NK-92 (cell line): Measurements from ENCODE around the gene KRTAP27-1.

Source experiments
- DNase-seq: peaks from one replicate; lab custom pipeline; 2025; ENCODE audit not compliant: unreplicated experiment; lab: John Stamatoyannopoulos, UW

Gene KRTAP27-1, protein sequence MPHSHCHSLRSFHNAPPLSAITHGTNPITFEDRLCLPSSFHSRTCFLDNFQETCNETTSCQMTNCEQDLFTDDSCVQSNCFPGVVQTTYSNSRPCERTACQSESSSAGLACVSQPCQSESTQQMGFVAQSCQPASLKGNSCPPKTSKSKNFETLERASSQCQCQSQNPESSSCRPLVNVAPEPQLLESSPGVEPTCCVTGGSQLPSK

DNA sequence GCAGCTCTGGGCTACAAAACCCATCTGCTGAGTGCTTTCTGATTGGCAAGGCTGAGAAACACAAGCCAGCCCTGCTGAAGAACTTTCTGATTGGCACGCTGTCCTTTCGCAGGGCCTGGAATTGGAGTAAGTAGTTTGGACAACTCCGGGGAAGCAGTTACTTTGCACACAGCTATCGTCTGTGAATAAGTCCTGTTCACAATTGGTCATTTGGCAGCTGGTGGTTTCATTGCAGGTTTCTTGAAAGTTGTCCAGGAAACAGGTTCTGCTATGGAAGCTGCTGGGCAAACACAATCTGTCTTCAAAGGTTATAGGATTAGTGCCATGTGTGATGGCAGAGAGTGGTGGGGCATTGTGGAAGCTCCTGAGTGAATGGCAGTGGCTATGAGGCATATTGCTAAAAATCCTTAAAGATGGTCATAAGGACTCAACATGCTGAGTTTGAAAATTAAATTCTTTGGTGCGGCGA lies at the start of gene KRTAP27-1:
TSS of gene KRTAP27-1 (minus strand) at position 419 of the 469 bp plus-strand sequence. CDS start at position 393, 26 bp downstream.
- no peak for DNase-seq

DNA sequence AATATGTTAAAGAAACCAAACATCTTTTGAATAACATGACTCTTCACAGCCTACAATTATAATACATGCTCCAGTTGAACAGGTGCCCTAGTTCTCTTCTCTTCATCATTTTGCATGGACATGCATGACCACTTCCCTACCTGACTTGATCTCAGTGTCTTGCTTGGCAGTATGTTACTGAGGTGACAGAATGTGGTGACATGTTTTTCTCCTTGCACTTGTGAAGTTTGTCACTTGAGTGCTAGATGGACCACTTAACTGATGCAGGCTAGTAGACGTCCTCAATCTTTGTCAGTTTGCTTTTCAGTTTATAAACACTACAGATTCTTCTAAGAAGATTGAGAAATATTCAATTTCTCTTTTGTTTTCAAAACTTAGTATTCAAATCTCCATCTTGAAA lies 44.7 kb upstream of the KRTAP27-1 start:
- DNase-seq, result no peak

DNA sequence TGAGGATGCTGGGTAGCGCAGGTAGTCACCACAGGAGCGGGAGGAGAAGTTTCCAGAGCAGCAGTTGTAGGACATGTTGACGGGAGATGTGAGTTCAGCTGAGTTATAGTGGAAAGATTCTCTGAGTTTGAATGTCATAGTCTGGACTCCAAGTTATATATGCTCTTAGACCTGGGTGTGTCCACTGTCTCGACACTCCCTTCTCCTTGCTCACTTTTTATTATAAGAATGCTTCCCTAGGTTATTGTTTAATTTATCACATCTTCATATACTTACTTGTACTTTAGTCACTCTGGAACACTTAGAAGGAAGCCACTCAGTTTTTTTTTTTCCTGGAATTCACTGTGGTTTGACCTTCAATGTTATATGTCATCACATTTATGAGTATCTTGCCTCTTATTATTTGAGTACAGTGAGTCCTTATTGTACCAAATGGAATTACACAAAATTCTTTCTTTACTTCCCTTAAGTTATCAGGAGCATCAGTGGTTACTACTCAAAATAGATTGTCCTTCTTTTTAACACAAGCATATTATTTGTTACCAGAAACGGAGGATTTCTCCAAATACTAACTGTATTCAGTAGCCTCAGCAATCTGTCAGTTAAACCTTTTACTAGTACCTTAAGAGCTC lies 34.8 kb upstream of the KRTAP27-1 start, which contains the start of gene KRTAP13-2:
TSS of gene KRTAP13-2 (minus strand) at position 133 of the 632 bp plus-strand sequence. CDS start at position 75, 58 bp downstream.
- DNase-seq, result no peak

DNA sequence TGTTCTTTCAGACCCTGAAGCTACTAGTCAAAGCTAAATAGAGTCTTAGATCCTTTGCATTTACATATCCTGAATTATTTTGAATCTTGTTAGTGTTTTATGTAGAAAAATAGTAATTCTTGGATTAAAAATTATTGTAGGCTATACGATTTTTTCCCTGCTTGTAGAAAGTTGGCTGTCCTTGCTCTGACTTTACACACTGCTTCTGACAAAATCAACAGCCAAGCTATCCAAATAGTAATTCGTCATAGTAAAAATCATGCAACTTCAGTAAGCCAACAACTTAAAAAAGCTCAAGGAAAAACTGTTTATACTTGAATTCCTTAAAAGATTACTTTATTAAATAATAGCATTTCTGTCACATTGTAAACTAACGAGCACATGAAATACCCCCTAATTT lies 18.4 kb upstream of the KRTAP27-1 start:
- no peak for DNase-seq

DNA sequence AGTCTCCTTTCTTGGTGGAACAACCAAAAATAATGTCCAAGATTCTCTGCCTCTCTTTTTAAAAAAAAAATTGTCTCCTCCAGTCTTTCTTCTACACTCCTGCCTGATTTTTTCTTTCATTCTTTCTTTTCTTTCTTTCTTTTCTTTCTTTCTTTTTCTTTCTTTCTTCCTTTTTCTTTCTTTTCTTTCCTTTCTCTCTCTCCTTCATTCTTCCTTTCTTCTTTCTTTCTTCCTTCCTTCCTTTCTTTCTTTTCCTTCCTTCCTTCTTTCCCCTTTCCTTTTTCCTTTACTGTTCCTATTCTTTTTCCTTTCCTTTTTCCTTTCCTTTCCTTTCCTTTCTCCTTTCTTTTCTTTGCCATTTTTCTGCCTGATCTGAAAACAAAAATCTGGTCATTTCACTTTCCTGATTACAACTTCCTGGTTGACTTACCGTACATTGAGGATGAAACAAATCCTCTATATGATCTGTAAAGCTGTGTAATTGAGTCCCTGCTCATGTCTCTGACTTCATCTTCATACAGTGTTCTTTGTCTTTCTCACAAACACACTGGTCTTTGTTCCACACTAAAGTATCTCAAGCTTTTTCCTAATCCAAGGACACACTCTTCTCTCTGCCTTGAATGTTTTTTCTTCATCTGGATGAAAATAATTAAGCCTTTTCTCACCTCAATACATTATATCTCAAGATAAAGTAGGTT lies 17.0 kb upstream of the KRTAP27-1 start:
- no peak for DNase-seq

- DNase-seq, result no peak
Observed at GRCh38 chr21:30351534-30351933, 14.0 kb upstream of the KRTAP27-1 start.

DNA sequence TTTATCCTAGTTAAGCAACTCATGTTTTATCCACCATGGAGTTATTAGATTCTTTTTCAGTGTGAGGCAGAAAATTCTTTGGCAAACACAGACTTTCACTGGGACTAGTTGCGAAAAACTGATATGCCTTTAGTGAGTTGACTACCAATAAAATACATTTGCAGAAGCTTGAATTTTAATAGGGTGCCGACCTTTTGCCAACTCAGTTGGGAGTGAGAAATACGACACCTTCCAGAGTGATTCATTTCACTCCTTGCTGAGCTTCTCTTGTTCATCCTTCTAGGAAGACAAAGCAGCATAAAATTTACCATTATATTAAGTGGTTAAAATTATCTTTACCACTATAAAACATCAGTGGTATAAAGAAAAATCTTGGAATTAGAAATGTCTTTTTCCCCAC lies 12.1 kb upstream of the KRTAP27-1 start:
- DNase-seq, result no peak

DNA sequence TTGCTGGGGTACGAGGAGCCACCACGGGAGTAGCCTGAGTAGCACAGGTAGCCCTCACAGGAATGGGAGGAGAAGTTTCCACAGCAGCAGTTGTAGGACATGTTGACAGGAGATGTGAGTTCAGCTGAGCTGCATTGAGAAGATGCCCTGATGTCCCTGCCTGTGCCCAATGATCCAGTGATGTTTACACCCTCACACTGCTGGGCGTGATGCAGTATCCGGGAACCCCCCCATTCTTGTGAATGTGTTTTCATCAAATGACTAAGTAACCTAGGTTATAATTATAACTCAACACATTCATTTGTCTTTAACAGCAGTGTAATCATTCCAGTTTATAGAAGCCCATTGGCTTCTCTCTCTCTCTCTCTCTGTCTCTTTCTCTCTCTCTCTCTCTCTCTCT lies 11.0 kb upstream of the KRTAP27-1 start, which contains the start of gene KRTAP23-1:
TSS of gene KRTAP23-1 (minus strand) at position 101 of the 400 bp plus-strand sequence. CDS start at position 101, 0 bp downstream.
- DNase-seq, result no peak

GRCh38 chr21:30345014-30345413 lies 7.5 kb upstream of the KRTAP27-1 start:
- DNase-seq, result no peak

GRCh38 chr21:30340714-30341573 lies 3.5 kb upstream of the KRTAP27-1 start:
- DNase-seq, result no peak

- DNase-seq, result no peak
Observed at GRCh38 chr21:30338717-30339116, 1.2 kb upstream of the KRTAP27-1 start.

GRCh38 chr21:30337772-30338171 lies 278 bp upstream of the KRTAP27-1 start:
- no peak for DNase-seq

- no peak for DNase-seq
Observed at GRCh38 chr21:30336596-30336995, 898 bp downstream of the KRTAP27-1 start.

GRCh38 chr21:30333736-30334135 lies 3.8 kb downstream of the KRTAP27-1 start:
- DNase-seq, result no peak

DNA sequence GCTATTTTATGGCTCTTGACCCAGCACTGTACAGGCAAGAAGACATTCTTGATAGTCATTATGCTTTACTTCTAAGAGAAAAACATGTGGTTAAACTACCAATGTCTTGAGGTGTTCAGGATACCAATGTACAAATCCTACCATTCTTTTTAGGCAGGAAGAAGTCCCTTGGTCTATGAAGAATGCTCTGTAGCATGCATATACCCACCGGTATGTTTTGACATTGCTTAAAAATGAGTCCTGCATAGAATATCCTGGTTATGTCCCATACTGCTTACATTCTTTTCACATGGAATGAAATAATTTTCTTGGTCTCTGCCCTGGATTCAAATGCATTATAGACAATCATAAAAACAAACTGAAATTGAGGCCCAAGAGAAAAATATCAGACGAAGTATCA lies 4.8 kb downstream of the KRTAP27-1 start:
- DNase-seq, result no peak

DNA sequence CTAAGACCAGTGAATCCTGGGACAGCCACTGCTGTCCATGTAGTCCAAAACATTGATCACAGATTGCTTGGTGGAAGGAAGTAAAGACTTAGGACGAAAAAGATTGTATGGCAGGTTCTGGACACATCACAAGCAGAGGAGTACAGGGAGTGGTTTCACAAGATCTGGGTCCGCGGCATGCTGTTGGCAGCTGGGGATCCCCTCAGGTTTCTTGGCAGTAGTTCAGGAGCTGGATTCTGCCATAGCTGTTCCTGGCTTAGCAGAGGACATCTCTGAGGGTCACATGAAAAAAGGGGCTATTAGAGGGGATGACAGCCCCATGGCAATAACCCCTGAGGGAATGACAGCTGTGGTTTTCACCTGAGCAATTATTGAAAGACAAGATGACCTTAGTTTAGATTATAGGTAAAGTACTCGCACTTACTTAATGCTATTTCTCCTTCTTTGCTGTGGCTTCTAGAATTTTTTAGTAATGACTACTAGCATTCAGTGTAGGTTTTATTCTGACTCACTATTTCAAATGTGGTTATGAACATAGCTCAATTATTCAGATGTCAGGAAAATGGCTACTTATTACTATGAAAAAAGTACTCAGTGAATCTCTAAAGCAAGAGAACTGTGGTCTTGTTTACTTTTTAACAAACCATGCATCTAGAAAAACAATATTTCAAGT lies 8.2 kb downstream of the KRTAP27-1 start:
- no peak for DNase-seq

DNA sequence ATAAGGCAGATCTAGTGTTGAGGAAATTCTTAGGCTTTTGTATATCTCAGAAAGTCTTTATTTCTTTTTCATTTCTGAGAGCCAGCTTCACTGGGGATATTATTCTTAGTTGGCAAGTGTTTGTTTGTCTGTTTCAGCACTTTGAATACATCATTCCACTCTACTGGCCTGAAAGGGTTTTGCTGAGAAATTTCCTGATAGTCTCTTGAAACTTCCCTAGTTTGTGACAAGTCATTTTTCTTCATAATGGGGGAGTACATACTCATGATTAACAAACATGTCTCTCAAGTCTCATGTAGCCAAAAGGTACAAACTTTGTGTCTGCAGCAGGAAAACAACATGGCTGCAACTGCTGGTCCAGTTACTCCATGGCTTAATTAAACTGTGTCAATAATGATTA lies 11.1 kb downstream of the KRTAP27-1 start:
- no peak for DNase-seq

- DNase-seq, result no peak
Observed at GRCh38 chr21:30320215-30320614, 17.3 kb downstream of the KRTAP27-1 start, which contains the start of gene KRTAP26-1. KRTAP26-1 (minus strand) TSS chr21:30320315; CDS start chr21:30320035, 280 bp downstream.

DNA sequence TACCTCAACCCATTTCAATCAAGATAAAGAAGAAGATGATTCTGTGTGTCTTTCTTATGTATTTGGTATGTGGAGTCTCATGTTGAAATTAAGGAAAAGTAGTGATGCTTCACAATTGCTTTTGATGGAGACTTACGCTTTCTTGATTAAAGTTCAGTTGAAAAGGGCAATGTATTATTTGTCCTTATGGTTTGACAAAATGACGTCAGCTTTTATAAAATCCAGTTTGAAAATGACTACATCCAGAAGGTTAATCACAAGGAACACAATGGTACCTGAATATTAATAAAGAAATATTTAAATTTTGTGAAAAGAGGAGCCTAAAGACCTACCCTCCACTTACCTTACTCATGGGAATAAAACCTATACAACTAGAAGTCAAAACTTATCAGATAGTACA lies 21.8 kb downstream of the KRTAP27-1 start:
- DNase-seq, result no peak

DNA sequence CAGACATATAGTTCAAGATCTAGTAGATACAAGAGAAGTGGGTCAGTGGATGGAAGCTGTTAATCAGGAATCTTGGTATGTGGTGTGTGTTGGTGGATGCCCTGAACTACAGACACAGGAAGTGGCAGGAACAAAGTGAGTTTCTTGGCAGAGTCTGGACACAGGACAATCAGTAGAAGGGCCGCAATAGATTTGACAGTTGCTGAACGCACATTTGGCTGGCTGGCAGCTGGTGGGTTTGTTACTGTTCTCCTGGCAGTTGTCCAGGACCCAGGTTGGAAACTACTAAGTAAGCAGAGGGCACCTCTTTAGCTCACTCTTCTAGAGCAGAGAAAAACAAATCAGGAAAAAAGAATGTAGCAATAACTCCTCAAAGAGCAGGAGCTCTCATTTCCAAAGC lies 30.6 kb downstream of the KRTAP27-1 start:
- DNase-seq, result no peak
